ENCODE data around the gene TUBGCP6. TPM values are rescaled to one million over a fixed set of nuclear protein-coding genes. Genes with fewer than 3 reads are reported as not detected.

Gene TUBGCP6
- total and polyA plus RNA-seq, 2 donors from 2014 or later, result 19.2 to 52.0 TPM

- Histone ChIP-seq H3K4me3 (ENCODE audit: low read length in 3 of 3) (peak overlapping the region in 1 of 3 donors; percentile 54), H3K4me1 (ENCODE audit: control insufficient read depth in 2 of 3, insufficient read depth in 2 of 3, low read depth in 1 of 3, low read length in 3 of 3) (peaks cover 0 to 44% (median 10%) of the 10 kb centered on the region in 3 donors), H3K27me3 (ENCODE audit: control insufficient read depth, insufficient read depth, low read length) (no peaks in the 10 kb centered on the region), H3K9ac (ENCODE audit: low read length in 3 of 3) (peak overlapping the region in 2 of 3 donors; percentile 37 to 40), H3K9me3 (ENCODE audit: control insufficient read depth in 2 of 3, insufficient read depth in 1 of 3, low read length in 3 of 3) (no peaks in the 10 kb centered on the region), H3K27ac (ENCODE audit: low read depth in 2 of 2, low read length in 2 of 2) (no peak overlapping the region), H3K36me3 (ENCODE audit: control insufficient read depth in 2 of 3, insufficient read depth in 3 of 3, low read length in 3 of 3) (no peaks in the 10 kb centered on the region)
- TF ChIP-seq, protein P1, sequence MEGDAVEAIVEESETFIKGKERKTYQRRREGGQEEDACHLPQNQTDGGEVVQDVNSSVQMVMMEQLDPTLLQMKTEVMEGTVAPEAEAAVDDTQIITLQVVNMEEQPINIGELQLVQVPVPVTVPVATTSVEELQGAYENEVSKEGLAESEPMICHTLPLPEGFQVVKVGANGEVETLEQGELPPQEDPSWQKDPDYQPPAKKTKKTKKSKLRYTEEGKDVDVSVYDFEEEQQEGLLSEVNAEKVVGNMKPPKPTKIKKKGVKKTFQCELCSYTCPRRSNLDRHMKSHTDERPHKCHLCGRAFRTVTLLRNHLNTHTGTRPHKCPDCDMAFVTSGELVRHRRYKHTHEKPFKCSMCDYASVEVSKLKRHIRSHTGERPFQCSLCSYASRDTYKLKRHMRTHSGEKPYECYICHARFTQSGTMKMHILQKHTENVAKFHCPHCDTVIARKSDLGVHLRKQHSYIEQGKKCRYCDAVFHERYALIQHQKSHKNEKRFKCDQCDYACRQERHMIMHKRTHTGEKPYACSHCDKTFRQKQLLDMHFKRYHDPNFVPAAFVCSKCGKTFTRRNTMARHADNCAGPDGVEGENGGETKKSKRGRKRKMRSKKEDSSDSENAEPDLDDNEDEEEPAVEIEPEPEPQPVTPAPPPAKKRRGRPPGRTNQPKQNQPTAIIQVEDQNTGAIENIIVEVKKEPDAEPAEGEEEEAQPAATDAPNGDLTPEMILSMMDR (IDR thresholded peaks at IDR 0.05; ENCODE audit: borderline replicate concordance, extremely low read depth, insufficient read depth), result no peak
- FAIRE-seq (no peak), DNase-seq (peak in 2 of 5 donors; percentile 88 to 89)
- intact Hi-C loops (cut with DNase I), result no loop called here
These were observed 58.6 kb downstream of the TUBGCP6 start for GRCh38 chr22:50186181-50186714.

- Histone ChIP-seq H3K4me3 (ENCODE audit: low read length in 3 of 3) (peak within 1 kb of the TSS; percentile 58 to 71 (median 58)), H3K9me3 (ENCODE audit: control insufficient read depth in 2 of 3, insufficient read depth in 1 of 3, low read length in 3 of 3) (no peaks in the 10 kb centered on the region), H3K27ac (ENCODE audit: low read depth in 2 of 2, low read length in 2 of 2) (no peak within 1 kb of the TSS), H3K9ac (ENCODE audit: low read length in 3 of 3) (peak within 1 kb of the TSS in 2 of 3 donors; percentile 40 to 87), H3K36me3 (ENCODE audit: control insufficient read depth in 2 of 3, insufficient read depth in 3 of 3, low read length in 3 of 3) (no peaks in the 10 kb centered on the region), H3K27me3 (ENCODE audit: control insufficient read depth, insufficient read depth, low read length) (no peaks in the 10 kb centered on the region), H3K4me1 (ENCODE audit: control insufficient read depth in 2 of 3, insufficient read depth in 2 of 3, low read depth in 1 of 3, low read length in 3 of 3) (peaks cover 0 to 39% (median 10%) of the 10 kb centered on the region in 3 donors)
- intact Hi-C loops (cut with DNase I), result no loop called here
- TF ChIP-seq, protein P1 (IDR thresholded peaks at IDR 0.05; ENCODE audit: borderline replicate concordance, extremely low read depth, insufficient read depth), result no peak
- no peak for FAIRE-seq
- DNase-seq, result peak; percentile 92 to 97 (median 95)
These were observed 59.3 kb downstream of the TUBGCP6 start, which contains the start of gene TRABD for GRCh38 chr22:50185375-50186087. Gene TRABD, plus strand, starts transcription at chr22:50185913. Its CDS starts 7,148 bp downstream, at chr22:50193061.

GRCh38 chr22:50184902-50185374, 59.9 kb downstream of the TUBGCP6 start:
- intact Hi-C loops (cut with DNase I), result no loop called here
- H3K9me3 ChIP-seq (ENCODE audit: control insufficient read depth in 2 of 3, insufficient read depth in 1 of 3, low read length in 3 of 3), result no peaks in the 10 kb centered on the region
- no peaks in the 10 kb centered on the region for H3K27me3 ChIP-seq (ENCODE audit: control insufficient read depth, insufficient read depth, low read length)
- H3K27ac ChIP-seq (ENCODE audit: low read depth in 2 of 2, low read length in 2 of 2), result peak overlapping the region in 1 of 2 donors; percentile 69
- DNase-seq (peak in 1 of 5 donors; percentile 81), FAIRE-seq (no peak)
- peak overlapping the region in 2 of 3 donors; percentile 58 to 71 for H3K4me3 ChIP-seq (ENCODE audit: low read length in 3 of 3)
- TF ChIP-seq, protein P1 (IDR thresholded peaks at IDR 0.05; ENCODE audit: borderline replicate concordance, extremely low read depth, insufficient read depth), result no peak
- peaks cover 0 to 35% (median 10%) of the 10 kb centered on the region in 3 donors for H3K4me1 ChIP-seq (ENCODE audit: control insufficient read depth in 2 of 3, insufficient read depth in 2 of 3, low read depth in 1 of 3, low read length in 3 of 3)
- peak overlapping the region in 1 of 3 donors; percentile 87 for H3K9ac ChIP-seq (ENCODE audit: low read length in 3 of 3)
- no peaks in the 10 kb centered on the region for H3K36me3 ChIP-seq (ENCODE audit: control insufficient read depth in 2 of 3, insufficient read depth in 3 of 3, low read length in 3 of 3)
